NCI-H1436 (cell line): ENCODE data around the gene MELK.
A peak's percentile ranks its signal among the peaks of the same experiment; 100 is the strongest.
"Not testable (repeated sequence)": the region's sequence is repeated elsewhere in the genome, so short reads cannot be mapped to it uniquely, and the experiment has no call there.

Experiments
- DNase-seq: peaks from one replicate; lab custom pipeline; 2025; lab: John Stamatoyannopoulos, UW

The MELK gene

GRCh38 chr9:36572515-36573418, at the start of gene MELK:
Gene MELK, plus strand, starts transcription at chr9:36572895. Its CDS starts 8,787 bp downstream, at chr9:36581682.
- peak; percentile 63 for DNase-seq

- DNase-seq = no peak
Measured at GRCh38 chr9:36530224-36530623, 42.5 kb upstream of the MELK start.

- DNase-seq = no peak
Measured at GRCh38 chr9:36532353-36532752, 40.3 kb upstream of the MELK start.

GRCh38 chr9:36533726-36534125, 39.0 kb upstream of the MELK start:
- not testable (repeated sequence) for DNase-seq

GRCh38 chr9:36535107-36535506, 37.6 kb upstream of the MELK start:
- DNase-seq = no peak

- DNase-seq = no peak
Measured at GRCh38 chr9:36537861-36538260, 34.8 kb upstream of the MELK start.

GRCh38 chr9:36542355-36542754, 30.3 kb upstream of the MELK start:
- DNase-seq = no peak

- no peak for DNase-seq
Measured at GRCh38 chr9:36543916-36544315, 28.8 kb upstream of the MELK start.

GRCh38 chr9:36547598-36547997, 25.1 kb upstream of the MELK start:
- no peak for DNase-seq

GRCh38 chr9:36548454-36548853, 24.2 kb upstream of the MELK start:
- DNase-seq = no peak

- DNase-seq = no peak
Measured at GRCh38 chr9:36550135-36550534, 22.6 kb upstream of the MELK start.

- not testable (repeated sequence) for DNase-seq
Measured at GRCh38 chr9:36550631-36551098, 22.0 kb upstream of the MELK start.

GRCh38 chr9:36551129-36551528, 21.6 kb upstream of the MELK start:
- DNase-seq = no peak

GRCh38 chr9:36551910-36552309, 20.8 kb upstream of the MELK start:
- no peak for DNase-seq

GRCh38 chr9:36559036-36559695, 13.5 kb upstream of the MELK start:
- DNase-seq = no peak

GRCh38 chr9:36560771-36561170, 11.9 kb upstream of the MELK start:
- no peak for DNase-seq

- not testable (repeated sequence) for DNase-seq
Measured at GRCh38 chr9:36562801-36563200, 9.9 kb upstream of the MELK start.

GRCh38 chr9:36566813-36567221, 5.9 kb upstream of the MELK start:
- DNase-seq = no peak

- DNase-seq = not testable (repeated sequence)
Measured at GRCh38 chr9:36568681-36569080, 4.0 kb upstream of the MELK start.

GRCh38 chr9:36571333-36571732, 1.4 kb upstream of the MELK start:
- DNase-seq = no peak

GRCh38 chr9:36574045-36574444, 1.4 kb downstream of the MELK start:
- not testable (repeated sequence) for DNase-seq

GRCh38 chr9:36575411-36575882, 2.8 kb downstream of the MELK start:
- DNase-seq = no peak

GRCh38 chr9:36576866-36577265, 4.2 kb downstream of the MELK start:
- DNase-seq = no peak
